Ascending aorta (tissue), 2 donors: Measurements from ENCODE around the gene RTN1. TPM values are rescaled to one million over a fixed set of nuclear protein-coding genes. Genes with fewer than 3 reads are reported as not detected.

Experiments
- DNase-seq, 2 donors: peaks; one replicate each; pipeline ENCODE4 v3.0.0-alpha.2; 2019; ENCODE audit warnings: low spot score in 2 of 2
- H3K27ac ChIP-seq, 2 donors: fragments of 200-600 bp; sonication (generic); one replicate each; pipeline ENCODE4 v1.5.1; 2016 to 2017; ENCODE audit warnings: mild to moderate bottlenecking in 1 of 2
- H3K27me3 ChIP-seq: fragments of 200-600 bp; sonication (generic); one replicate; pipeline ENCODE4 v1.5.1; 2017
- H3K36me3 ChIP-seq, 2 donors: fragments of 200-600 bp; sonication (generic); one replicate each; pipeline ENCODE4 v1.5.1; 2016
- H3K4me1 ChIP-seq, 2 donors: fragments of 200-600 bp; sonication (generic); one replicate each; pipeline ENCODE4 v1.5.1; 2016 to 2017; ENCODE audit warnings: mild to moderate bottlenecking in 1 of 2
- H3K4me3 ChIP-seq, 2 donors: fragments of 200-600 bp; sonication (generic); one replicate each; pipeline ENCODE4 v1.5.1; 2016 to 2017; ENCODE audit warnings: mild to moderate bottlenecking in 1 of 2
- H3K9me3 ChIP-seq, 2 donors: fragments of 200-600 bp; sonication (generic); one replicate each; pipeline ENCODE4 v1.5.1; 2016
- CTCF ChIP-seq, 3 experiments: fragments of 200-600 bp in 2 of 3; fragments of 450-650 bp in 1 of 3; sonication (generic) in 2 of 3; IDR thresholded peaks; one replicate each; pipeline ENCODE4 v1.5.1; 2016 to 2019; ENCODE audit warnings: antibody characterized with exemption in 3 of 3, mild to moderate bottlenecking in 1 of 3, moderate library complexity in 1 of 3
- intact Hi-C: fragments of 100-400 bp; cut with DNase I; formaldehyde crosslinking; loops from one replicate; pipeline ENCODE4 v1.15.1; 2023
- total RNA-seq: library from RNA; depleted of rRNA; stranded (reverse); fragments of >200 nt; gene quantifications from one replicate; pipeline ENCODE4 v1.1.0, GENCODE V29; 2016

The RTN1 gene
- total RNA-seq, 1 donor from 2014 or later: 52.3 TPM

DNA sequence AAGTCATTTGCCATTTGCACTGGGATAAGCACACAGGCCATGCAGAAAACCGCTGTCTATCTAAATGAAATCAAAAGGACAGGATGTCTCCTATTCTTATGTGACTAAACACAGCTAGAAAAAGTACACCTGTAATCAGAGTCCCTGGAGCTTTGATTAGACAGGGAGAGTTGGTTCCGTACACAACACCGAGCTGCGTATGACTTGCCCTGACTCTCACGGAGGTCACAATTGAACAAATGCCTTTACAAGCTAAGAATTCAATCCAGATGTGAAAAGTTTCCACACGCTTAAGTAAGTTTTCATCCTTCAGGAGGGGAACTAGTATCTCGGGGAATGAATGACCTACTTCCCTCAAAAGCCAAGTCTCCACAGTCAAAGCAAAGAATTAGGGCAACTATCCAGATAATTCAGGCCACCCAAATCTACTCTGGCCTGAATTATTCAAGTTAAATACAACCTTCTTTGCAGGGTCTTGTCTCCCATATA lies 67.5 kb downstream of the RTN1 start:
- no peaks in the 10 kb centered on the region for H3K9me3 ChIP-seq
- H3K27ac ChIP-seq: no peak overlapping the region
- no peak for TF ChIP-seq CTCF (IDR thresholded peaks at IDR 0.05)
- no peaks in the 10 kb centered on the region for H3K36me3 ChIP-seq
- H3K27me3 ChIP-seq: no peaks in the 10 kb centered on the region
- H3K4me1 ChIP-seq: no peaks in the 10 kb centered on the region
- intact Hi-C loops: no loop called here
- DNase-seq: no peak
- no peak overlapping the region for H3K4me3 ChIP-seq

DNA sequence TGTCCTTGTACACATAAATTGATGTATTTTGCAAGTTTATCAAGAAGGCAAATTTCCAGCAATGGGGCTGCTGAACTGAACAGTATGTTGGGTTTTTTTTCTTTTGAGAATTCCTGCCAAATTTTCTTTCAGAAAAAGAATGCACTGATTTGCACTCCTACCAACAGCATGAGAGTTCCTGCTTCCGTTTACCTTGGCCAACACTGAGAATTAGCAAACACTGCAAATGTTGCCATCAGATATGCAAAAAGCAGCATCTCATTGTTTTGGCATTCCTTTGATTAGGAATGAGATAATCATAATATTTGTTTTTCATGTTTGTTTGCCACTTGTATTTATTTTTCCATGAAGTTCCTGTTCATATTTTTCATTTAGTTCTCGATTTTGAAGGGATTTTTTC lies 82.4 kb downstream of the RTN1 start:
- TF ChIP-seq CTCF (IDR thresholded peaks at IDR 0.05): no peak
- intact Hi-C loops: no loop called here
- Histone ChIP-seq H3K9me3 (no peaks in the 10 kb centered on the region), H3K27me3 (no peaks in the 10 kb centered on the region), H3K36me3 (no peaks in the 10 kb centered on the region), H3K4me3 (no peak overlapping the region), H3K4me1 (peaks cover 0 to 15% of the 10 kb centered on the region in 2 donors), H3K27ac (no peak overlapping the region)
- DNase-seq: no peak

GRCh38 chr14:59787045-59787674 lies 83.4 kb downstream of the RTN1 start:
- no peaks in the 10 kb centered on the region for H3K36me3 ChIP-seq
- H3K27me3 ChIP-seq: no peaks in the 10 kb centered on the region
- H3K27ac ChIP-seq: no peak overlapping the region
- no peaks in the 10 kb centered on the region for H3K9me3 ChIP-seq
- intact Hi-C loops: no loop called here
- peaks cover 0 to 9% of the 10 kb centered on the region in 2 donors for H3K4me1 ChIP-seq
- TF ChIP-seq CTCF (IDR thresholded peaks at IDR 0.05): no peak
- DNase-seq: no peak
- H3K4me3 ChIP-seq: no peak overlapping the region

DNA sequence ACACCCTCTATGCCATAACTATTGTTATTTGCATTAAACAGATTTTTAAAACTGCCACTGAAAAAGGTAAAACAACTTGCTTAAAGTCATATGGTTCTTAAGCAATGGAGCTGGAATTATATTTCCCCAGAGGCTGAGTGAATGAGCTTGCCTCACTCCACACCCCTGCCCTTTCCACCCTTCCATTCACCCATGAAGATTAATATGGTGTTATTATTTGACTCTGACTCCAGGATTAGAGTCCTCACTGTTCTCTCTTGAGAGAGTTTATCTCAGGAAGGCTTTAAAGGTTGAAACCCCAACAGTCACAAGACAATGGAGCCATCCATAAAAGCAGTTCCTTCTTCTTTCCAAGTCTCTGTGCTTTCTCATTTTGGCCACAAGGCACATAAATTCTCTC lies 84.9 kb downstream of the RTN1 start:
- no peak for DNase-seq
- intact Hi-C loops: no loop called here
- H3K27ac ChIP-seq: no peak overlapping the region

DNA sequence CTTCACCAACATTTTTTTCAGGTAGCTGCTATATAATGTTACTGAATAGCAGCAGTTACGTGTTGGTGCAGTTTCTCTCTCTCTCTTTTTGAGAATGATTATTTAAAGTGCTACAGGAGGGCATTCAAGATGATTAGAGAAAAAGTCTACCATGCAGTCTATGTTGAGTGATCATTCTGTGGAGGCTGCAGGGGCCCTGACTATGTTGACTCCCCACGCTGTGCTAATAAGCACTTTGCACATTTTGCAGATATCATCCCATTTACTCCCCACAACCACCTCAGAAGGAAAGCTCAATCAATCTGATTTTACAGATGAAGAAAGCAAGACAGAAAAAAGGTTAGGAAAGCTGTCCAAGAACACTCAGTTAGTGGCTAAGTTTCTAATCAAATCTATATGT lies 87.8 kb downstream of the RTN1 start:
- H3K27me3 ChIP-seq: no peaks in the 10 kb centered on the region
- H3K27ac ChIP-seq: no peak overlapping the region
- no peak for TF ChIP-seq CTCF (IDR thresholded peaks at IDR 0.05)
- H3K36me3 ChIP-seq: no peaks in the 10 kb centered on the region
- intact Hi-C loops: no loop called here
- H3K4me1 ChIP-seq: peaks cover 0 to 9% of the 10 kb centered on the region in 2 donors
- no peaks in the 10 kb centered on the region for H3K9me3 ChIP-seq
- DNase-seq: no peak
- no peak overlapping the region for H3K4me3 ChIP-seq

More for the DNA sequence above, 84.9 kb downstream of the RTN1 start:
- Histone ChIP-seq H3K9me3 (no peaks in the 10 kb centered on the region), H3K4me3 (no peak overlapping the region), H3K36me3 (no peaks in the 10 kb centered on the region), H3K4me1 (peaks cover 0 to 9% of the 10 kb centered on the region in 2 donors), H3K27me3 (no peaks in the 10 kb centered on the region)
- TF ChIP-seq CTCF (IDR thresholded peaks at IDR 0.05): no peak
